Cardiac muscle cell (in vitro differentiated cells and primary cell): Measurements from ENCODE around the gene RPSA. TPM values are rescaled to one million over a fixed set of nuclear protein-coding genes. Genes with fewer than 3 reads are reported as not detected.

Experiments used
- DNase-seq, 2 donors: peaks; one replicate each; pipeline versions ENCODE4 v3.0.0 to v3.0.0-alpha.2; 2010 to 2017; ENCODE audit warnings: low read depth in 1 of 2, low spot score in 1 of 2
- H3K27ac ChIP-seq: fragments of 200-600 bp; sonication (generic); 2 replicates; pipeline ENCODE4 v1.5.1; 2016
- H3K27me3 ChIP-seq: fragments of 200-600 bp; sonication (generic); 2 replicates; pipeline ENCODE4 v1.6.0; 2016; ENCODE audit warnings: control low read depth
- H3K36me3 ChIP-seq: fragments of 200-600 bp; sonication (generic); 2 replicates; pipeline ENCODE4 v1.5.1; 2016; ENCODE audit warnings: control low read depth
- H3K4me1 ChIP-seq: fragments of 200-600 bp; sonication (generic); 2 replicates; pipeline ENCODE4 v1.8.1; 2017; ENCODE audit warnings: low read depth, mild to moderate bottlenecking, mixed run types
- H3K4me3 ChIP-seq: fragments of 200-600 bp; sonication (generic); 2 replicates; pipeline ENCODE4 v1.5.1; 2016; ENCODE audit warnings: mild to moderate bottlenecking
- H3K9me3 ChIP-seq: fragments of 200-600 bp; sonication (generic); 2 replicates; pipeline ENCODE4 v1.5.1; 2017; ENCODE audit warnings: low read depth, mild to moderate bottlenecking, control low read depth
- polyA plus RNA-seq: library from polyadenylated mRNA; unstranded; fragments of >200 nt; fragmentation: Nextera tagmentation; extraction: Ambion mirVana; gene quantifications from 2 replicates; pipeline ENCODE4 v1.2.1, GENCODE V29; 2016
- total RNA-seq: library from RNA; depleted of rRNA; stranded (reverse); fragments of >200 nt; gene quantifications from 2 replicates; pipeline ENCODE4 v1.2.3, GENCODE V29; 2016
- TF ChIP-seq, protein P1 (sequence below): IDR thresholded peaks from 2 replicates; pipeline ENCODE4 v1.5.1; 2012; ENCODE audit warnings: low read depth, mild to moderate bottlenecking, low read length

The RPSA gene
- total and polyA plus RNA-seq, 2 experiments from 2014 or later, result 329 to 1,073 TPM

DNA sequence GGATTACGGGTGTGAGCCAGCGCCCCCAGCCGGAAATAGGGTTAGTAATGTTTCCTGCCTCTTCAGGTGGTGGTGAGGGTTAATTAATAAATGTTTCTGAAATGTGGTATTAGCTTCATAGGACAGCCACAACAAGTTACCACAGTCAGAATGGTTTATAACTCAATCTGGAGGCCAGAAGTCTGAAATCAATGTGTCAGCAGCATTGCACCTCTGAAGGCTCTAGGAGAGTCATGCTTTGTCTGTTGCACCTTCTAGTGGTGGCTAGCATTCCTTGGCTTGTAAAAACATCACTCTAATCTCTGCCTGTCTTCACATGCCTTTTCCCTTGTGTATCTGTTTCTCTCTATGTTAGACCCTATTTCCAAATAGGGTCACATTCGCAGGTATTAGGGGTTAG, 7.8 kb upstream of the RPSA start:
- no peak overlapping the region for H3K27ac ChIP-seq

DNA sequence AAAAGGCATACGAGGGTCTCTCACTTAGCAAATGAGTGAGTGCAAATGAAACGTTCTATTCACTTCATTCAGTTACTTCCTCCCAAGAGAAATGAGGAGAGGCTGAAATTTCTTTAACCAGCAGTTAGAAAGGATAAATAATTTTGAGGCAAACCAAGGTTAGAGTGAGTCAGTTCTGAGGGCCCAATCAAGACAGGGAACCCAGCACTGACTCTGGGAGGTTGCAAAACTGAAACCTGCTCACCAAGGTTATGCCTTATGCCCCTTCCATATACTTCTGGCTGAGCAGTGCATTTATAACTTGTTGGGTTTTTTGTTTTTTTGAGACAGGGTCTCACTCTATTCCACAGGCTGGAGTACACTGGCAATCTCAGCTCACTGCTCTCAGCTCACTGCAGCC, 4.5 kb upstream of the RPSA start:
- TF ChIP-seq, protein P1, sequence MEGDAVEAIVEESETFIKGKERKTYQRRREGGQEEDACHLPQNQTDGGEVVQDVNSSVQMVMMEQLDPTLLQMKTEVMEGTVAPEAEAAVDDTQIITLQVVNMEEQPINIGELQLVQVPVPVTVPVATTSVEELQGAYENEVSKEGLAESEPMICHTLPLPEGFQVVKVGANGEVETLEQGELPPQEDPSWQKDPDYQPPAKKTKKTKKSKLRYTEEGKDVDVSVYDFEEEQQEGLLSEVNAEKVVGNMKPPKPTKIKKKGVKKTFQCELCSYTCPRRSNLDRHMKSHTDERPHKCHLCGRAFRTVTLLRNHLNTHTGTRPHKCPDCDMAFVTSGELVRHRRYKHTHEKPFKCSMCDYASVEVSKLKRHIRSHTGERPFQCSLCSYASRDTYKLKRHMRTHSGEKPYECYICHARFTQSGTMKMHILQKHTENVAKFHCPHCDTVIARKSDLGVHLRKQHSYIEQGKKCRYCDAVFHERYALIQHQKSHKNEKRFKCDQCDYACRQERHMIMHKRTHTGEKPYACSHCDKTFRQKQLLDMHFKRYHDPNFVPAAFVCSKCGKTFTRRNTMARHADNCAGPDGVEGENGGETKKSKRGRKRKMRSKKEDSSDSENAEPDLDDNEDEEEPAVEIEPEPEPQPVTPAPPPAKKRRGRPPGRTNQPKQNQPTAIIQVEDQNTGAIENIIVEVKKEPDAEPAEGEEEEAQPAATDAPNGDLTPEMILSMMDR, result no peak
- peaks cover 5% of the 10 kb centered on the region for H3K36me3 ChIP-seq
- H3K4me3 ChIP-seq, result no peak overlapping the region
- DNase-seq, result no peak
- no peak overlapping the region for H3K27ac ChIP-seq
- H3K9me3 ChIP-seq, result no peaks in the 10 kb centered on the region
- no peaks in the 10 kb centered on the region for H3K4me1 ChIP-seq
- no peaks in the 10 kb centered on the region for H3K27me3 ChIP-seq

More for the DNA sequence above, 7.8 kb upstream of the RPSA start:
- peaks cover 26% of the 10 kb centered on the region for H3K36me3 ChIP-seq
- TF ChIP-seq, protein P1, result no peak
- DNase-seq, result no peak
- H3K4me1 ChIP-seq, result no peaks in the 10 kb centered on the region
- no peaks in the 10 kb centered on the region for H3K27me3 ChIP-seq
- H3K4me3 ChIP-seq, result no peak overlapping the region
- no peaks in the 10 kb centered on the region for H3K9me3 ChIP-seq

GRCh38 chr3:39404943-39405686, 1.4 kb upstream of the RPSA start:
- DNase-seq, result no peak
- TF ChIP-seq, protein P1, result no peak

DNA sequence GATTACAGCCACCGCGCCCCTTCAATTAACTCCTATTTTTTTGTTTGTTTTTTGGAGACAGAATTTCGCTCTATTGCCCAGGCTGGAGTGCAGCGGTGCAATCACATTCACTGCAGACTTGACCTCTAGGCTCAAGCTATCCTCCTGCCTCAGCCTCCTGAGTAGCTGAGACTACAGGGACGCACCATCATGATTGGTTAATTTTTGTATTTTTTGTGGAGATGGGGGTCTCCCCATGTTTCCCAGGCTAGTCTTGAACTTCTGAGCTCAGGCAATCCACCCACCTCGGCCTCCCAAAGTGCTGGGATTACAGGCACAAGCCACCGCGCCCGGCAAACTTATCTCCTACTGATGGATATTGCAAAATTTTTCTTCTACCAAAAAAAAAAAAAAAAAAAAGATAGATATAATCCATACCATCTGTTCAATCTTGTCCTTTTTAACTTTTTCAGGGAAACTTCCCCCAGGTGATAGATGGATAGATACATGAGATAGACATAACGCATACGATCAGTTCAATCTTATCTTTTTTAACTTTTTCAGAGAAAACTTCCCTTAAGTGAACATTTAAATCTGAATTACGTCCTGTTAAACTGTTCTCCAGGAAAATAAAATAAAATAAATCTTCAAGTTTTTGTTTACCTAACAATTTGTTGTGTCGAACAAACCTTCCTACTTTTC, 693 bp upstream of the RPSA start:
- Histone ChIP-seq H3K4me3 (peak overlapping the region; percentile 54), H3K9me3 (no peaks in the 10 kb centered on the region), H3K36me3 (peaks cover 25% of the 10 kb centered on the region), H3K27ac (peak overlapping the region; percentile 69), H3K4me1 (peaks cover 6% of the 10 kb centered on the region), H3K27me3 (no peaks in the 10 kb centered on the region)
- no peak for DNase-seq
- TF ChIP-seq, protein P1, result no peak

More at GRCh38 chr3:39404943-39405686, 1.4 kb upstream of the RPSA start:
- H3K9me3 ChIP-seq, result no peaks in the 10 kb centered on the region
- H3K4me3 ChIP-seq, result peak overlapping the region; percentile 54
- no peak overlapping the region for H3K27ac ChIP-seq
- H3K27me3 ChIP-seq, result no peaks in the 10 kb centered on the region
- H3K4me1 ChIP-seq, result peaks cover 6% of the 10 kb centered on the region
- peaks cover 21% of the 10 kb centered on the region for H3K36me3 ChIP-seq

DNA sequence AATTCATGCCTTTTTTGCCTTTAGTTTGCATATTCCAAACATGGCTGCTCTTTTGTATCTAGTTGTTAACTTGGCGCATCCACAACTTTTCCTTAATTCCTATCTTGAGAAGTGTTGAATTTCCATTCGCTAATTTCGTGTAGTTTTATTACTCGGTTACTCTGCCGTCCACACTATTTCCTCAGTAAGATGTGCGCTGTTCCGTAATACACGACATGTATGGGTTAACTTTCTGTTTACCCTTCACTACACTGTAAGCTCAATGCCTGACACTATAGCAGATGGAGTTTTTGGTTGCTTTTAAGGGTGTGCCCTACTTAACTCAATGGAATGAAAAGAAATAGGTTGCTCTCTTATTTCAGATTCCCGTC, 724 bp downstream of the RPSA start:
- peaks cover 6% of the 10 kb centered on the region for H3K4me1 ChIP-seq
- no peaks in the 10 kb centered on the region for H3K27me3 ChIP-seq
- H3K4me3 ChIP-seq, result peak overlapping the region; percentile 54
- peaks cover 39% of the 10 kb centered on the region for H3K36me3 ChIP-seq
- TF ChIP-seq, protein P1, result no peak
- peak in 1 of 2 donors; percentile 33 for DNase-seq
- H3K27ac ChIP-seq, result peak overlapping the region; percentile 69
- no peaks in the 10 kb centered on the region for H3K9me3 ChIP-seq
